ENCODE results near the gene SCMH1.

- TF ChIP-seq, protein P1, sequence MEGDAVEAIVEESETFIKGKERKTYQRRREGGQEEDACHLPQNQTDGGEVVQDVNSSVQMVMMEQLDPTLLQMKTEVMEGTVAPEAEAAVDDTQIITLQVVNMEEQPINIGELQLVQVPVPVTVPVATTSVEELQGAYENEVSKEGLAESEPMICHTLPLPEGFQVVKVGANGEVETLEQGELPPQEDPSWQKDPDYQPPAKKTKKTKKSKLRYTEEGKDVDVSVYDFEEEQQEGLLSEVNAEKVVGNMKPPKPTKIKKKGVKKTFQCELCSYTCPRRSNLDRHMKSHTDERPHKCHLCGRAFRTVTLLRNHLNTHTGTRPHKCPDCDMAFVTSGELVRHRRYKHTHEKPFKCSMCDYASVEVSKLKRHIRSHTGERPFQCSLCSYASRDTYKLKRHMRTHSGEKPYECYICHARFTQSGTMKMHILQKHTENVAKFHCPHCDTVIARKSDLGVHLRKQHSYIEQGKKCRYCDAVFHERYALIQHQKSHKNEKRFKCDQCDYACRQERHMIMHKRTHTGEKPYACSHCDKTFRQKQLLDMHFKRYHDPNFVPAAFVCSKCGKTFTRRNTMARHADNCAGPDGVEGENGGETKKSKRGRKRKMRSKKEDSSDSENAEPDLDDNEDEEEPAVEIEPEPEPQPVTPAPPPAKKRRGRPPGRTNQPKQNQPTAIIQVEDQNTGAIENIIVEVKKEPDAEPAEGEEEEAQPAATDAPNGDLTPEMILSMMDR (IDR thresholded peaks at IDR 0.05; ENCODE audit: insufficient read depth, low read length, poor library complexity, severe bottlenecking): no peak
- TF ChIP-seq EZH2phosphoT487 (conservative IDR thresholded peaks at IDR 0.05; ENCODE audit: low read length): no peak
These were observed 35.4 kb upstream of the SCMH1 start for GRCh38 chr1:41277371-41277975.
